ENCODE measurements around the gene ZNF580.
A peak's percentile ranks its signal among the peaks of the same experiment; 100 is the strongest.

ZNF580 gene

GRCh38 chr19:55646889-55647731 is 6.3 kb downstream of the ZNF580 start:
- no peak overlapping the region for H4K8ac ChIP-seq (ENCODE audit: low read depth, low read length)
- H3K4me2 ChIP-seq (ENCODE audit: insufficient read depth, low read length, poor library complexity, severe bottlenecking), result peak overlapping the region; percentile 91
- peaks cover 30 to 39% of the 10 kb centered on the region in 2 donors for H3K36me3 ChIP-seq (replicated peaks in 1 of 2; ENCODE audit: control insufficient read depth in 2 of 2, insufficient read depth in 2 of 2, low read length in 2 of 2)
- no peaks in the 10 kb centered on the region for H3K9me3 ChIP-seq (replicated peaks in 1 of 2; ENCODE audit: control insufficient read depth in 2 of 2, insufficient read depth in 1 of 2, low read depth in 1 of 2, low read length in 2 of 2)
- no peak overlapping the region for H3K14ac ChIP-seq (ENCODE audit: low read length)
- peak overlapping the region; percentile 86 for H2AK5ac ChIP-seq (ENCODE audit: low read depth, low read length)
- H3K4ac ChIP-seq (ENCODE audit: low read length), result no peak overlapping the region
- H3K23ac ChIP-seq (ENCODE audit: low read depth, low read length, poor library complexity), result no peak overlapping the region
- H2AFZ ChIP-seq (ENCODE audit: low read length), result peak overlapping the region; percentile 100
- H3K4me1 ChIP-seq (ENCODE audit: control insufficient read depth in 2 of 2, insufficient read depth in 1 of 2, low read depth in 1 of 2, low read length in 2 of 2), result peaks cover 20 to 24% of the 10 kb centered on the region in 2 donors
- peak overlapping the region; percentile 44 for H2BK5ac ChIP-seq (ENCODE audit: low read length)
- no peak overlapping the region for H2BK12ac ChIP-seq (ENCODE audit: low read length)
- no peaks in the 10 kb centered on the region for H3K27me3 ChIP-seq (ENCODE audit: control insufficient read depth in 3 of 3, insufficient read depth in 3 of 3, low read depth in 1 of 3, low read length in 3 of 3)
- DNase-seq (ENCODE audit: low spot score), result no peak
- H3K18ac ChIP-seq (ENCODE audit: low read length), result peak overlapping the region; percentile 100
- peak overlapping the region; percentile 81 for H3K9ac ChIP-seq (ENCODE audit: low read depth, low read length, poor library complexity)
- no CpG with 5 or more reads among the region's 14 CpGs for WGBS, 2 donors (ENCODE audit: extremely low coverage in 2 of 2, insufficient read length in 2 of 2, insufficient replicate concordance in 1 of 2)
- peak overlapping the region; percentile 41 for H3K27ac ChIP-seq (replicated peaks; ENCODE audit: low read length)
- no peak overlapping the region for H4K91ac ChIP-seq (ENCODE audit: low read depth, low read length, poor library complexity)
- H2BK15ac ChIP-seq (ENCODE audit: low read length), result no peak overlapping the region
- peaks cover 34% of the 10 kb centered on the region for H3K79me1 ChIP-seq (ENCODE audit: low read depth, low read length)
- no peak overlapping the region for H2BK120ac ChIP-seq (ENCODE audit: low read depth, low read length)
- peak overlapping the region; percentile 90 for H3K4me3 ChIP-seq (ENCODE audit: low read length in 2 of 2)

GRCh38 chr19:55647732-55648584 is 7.2 kb downstream of the ZNF580 start, which contains the start of gene CCDC106:
TSS of gene CCDC106 (plus strand) at chr19:55648212. CDS start at chr19:55649047, 835 bp downstream.
- peak within 1 kb of the TSS; percentile 94 for H2BK12ac ChIP-seq (ENCODE audit: low read length)
- peak within 1 kb of the TSS; percentile 93 for H3K4ac ChIP-seq (ENCODE audit: low read length)
- H2BK120ac ChIP-seq (ENCODE audit: low read depth, low read length), result peak within 1 kb of the TSS; percentile 87
- H4K91ac ChIP-seq (ENCODE audit: low read depth, low read length, poor library complexity), result no peak within 1 kb of the TSS
- peaks cover 27% of the 10 kb centered on the region for H3K79me1 ChIP-seq (ENCODE audit: low read depth, low read length)
- H3K27me3 ChIP-seq (ENCODE audit: control insufficient read depth in 3 of 3, insufficient read depth in 3 of 3, low read depth in 1 of 3, low read length in 3 of 3), result no peaks in the 10 kb centered on the region
- peak within 1 kb of the TSS; percentile 44 for H2BK5ac ChIP-seq (ENCODE audit: low read length)
- peak within 1 kb of the TSS; percentile 97 for H3K14ac ChIP-seq (ENCODE audit: low read length)
- peak within 1 kb of the TSS; percentile 75 for H3K27ac ChIP-seq (replicated peaks; ENCODE audit: low read length)
- no CpG with 5 or more reads among the region's 87 CpGs for WGBS, 2 donors (ENCODE audit: extremely low coverage in 2 of 2, insufficient read length in 2 of 2, insufficient replicate concordance in 1 of 2)
- no peaks in the 10 kb centered on the region for H3K9me3 ChIP-seq (replicated peaks in 1 of 2; ENCODE audit: control insufficient read depth in 2 of 2, insufficient read depth in 1 of 2, low read depth in 1 of 2, low read length in 2 of 2)
- peaks cover 29 to 43% of the 10 kb centered on the region in 2 donors for H3K36me3 ChIP-seq (replicated peaks in 1 of 2; ENCODE audit: control insufficient read depth in 2 of 2, insufficient read depth in 2 of 2, low read length in 2 of 2)
- peak within 1 kb of the TSS; percentile 91 for H3K23ac ChIP-seq (ENCODE audit: low read depth, low read length, poor library complexity)
- peak within 1 kb of the TSS; percentile 91 for H3K4me2 ChIP-seq (ENCODE audit: insufficient read depth, low read length, poor library complexity, severe bottlenecking)
- peak within 1 kb of the TSS; percentile 92 for H2BK15ac ChIP-seq (ENCODE audit: low read length)
- H3K4me1 ChIP-seq (ENCODE audit: control insufficient read depth in 2 of 2, insufficient read depth in 1 of 2, low read depth in 1 of 2, low read length in 2 of 2), result peaks cover 16 to 20% of the 10 kb centered on the region in 2 donors
- peak within 1 kb of the TSS; percentile 99 for H2AK5ac ChIP-seq (ENCODE audit: low read depth, low read length)
- peak within 1 kb of the TSS; percentile 90 for H3K4me3 ChIP-seq (ENCODE audit: low read length in 2 of 2)
- H3K9ac ChIP-seq (ENCODE audit: low read depth, low read length, poor library complexity), result peak within 1 kb of the TSS; percentile 99
- H2AFZ ChIP-seq (ENCODE audit: low read length), result peak within 1 kb of the TSS; percentile 100
- H3K18ac ChIP-seq (ENCODE audit: low read length), result peak within 1 kb of the TSS; percentile 100
- H4K8ac ChIP-seq (ENCODE audit: low read depth, low read length), result peak within 1 kb of the TSS; percentile 98
- peak; percentile 71 for DNase-seq (ENCODE audit: low spot score)

GRCh38 chr19:55648585-55649267 is 7.9 kb downstream of the ZNF580 start:
- no CpG with 5 or more reads among the region's 25 CpGs for WGBS, 2 donors (ENCODE audit: extremely low coverage in 2 of 2, insufficient read length in 2 of 2, insufficient replicate concordance in 1 of 2)
- no peaks in the 10 kb centered on the region for H3K27me3 ChIP-seq (ENCODE audit: control insufficient read depth in 3 of 3, insufficient read depth in 3 of 3, low read depth in 1 of 3, low read length in 3 of 3)
- H4K8ac ChIP-seq (ENCODE audit: low read depth, low read length), result peak overlapping the region; percentile 98

More at GRCh38 chr19:55648585-55649267, 7.9 kb downstream of the ZNF580 start:
- H3K27ac ChIP-seq (replicated peaks; ENCODE audit: low read length), result peak overlapping the region; percentile 33
- peak overlapping the region; percentile 94 for H2BK12ac ChIP-seq (ENCODE audit: low read length)
- H2AFZ ChIP-seq (ENCODE audit: low read length), result peak overlapping the region; percentile 100
- H2BK15ac ChIP-seq (ENCODE audit: low read length), result peak overlapping the region; percentile 25
- H3K79me1 ChIP-seq (ENCODE audit: low read depth, low read length), result peaks cover 23% of the 10 kb centered on the region
- H3K9ac ChIP-seq (ENCODE audit: low read depth, low read length, poor library complexity), result peak overlapping the region; percentile 99
- H3K4me3 ChIP-seq (ENCODE audit: low read length in 2 of 2), result peak overlapping the region; percentile 90
- H3K14ac ChIP-seq (ENCODE audit: low read length), result peak overlapping the region; percentile 89
- H4K91ac ChIP-seq (ENCODE audit: low read depth, low read length, poor library complexity), result no peak overlapping the region
- H3K18ac ChIP-seq (ENCODE audit: low read length), result peak overlapping the region; percentile 100
- peak overlapping the region; percentile 80 for H3K23ac ChIP-seq (ENCODE audit: low read depth, low read length, poor library complexity)
- peaks cover 28 to 43% of the 10 kb centered on the region in 2 donors for H3K36me3 ChIP-seq (replicated peaks in 1 of 2; ENCODE audit: control insufficient read depth in 2 of 2, insufficient read depth in 2 of 2, low read length in 2 of 2)
- peak overlapping the region; percentile 87 for H2BK120ac ChIP-seq (ENCODE audit: low read depth, low read length)
- no peaks in the 10 kb centered on the region for H3K9me3 ChIP-seq (replicated peaks in 1 of 2; ENCODE audit: control insufficient read depth in 2 of 2, insufficient read depth in 1 of 2, low read depth in 1 of 2, low read length in 2 of 2)
- H2BK5ac ChIP-seq (ENCODE audit: low read length), result peak overlapping the region; percentile 44
- H3K4me1 ChIP-seq (ENCODE audit: control insufficient read depth in 2 of 2, insufficient read depth in 1 of 2, low read depth in 1 of 2, low read length in 2 of 2), result peaks cover 14 to 15% of the 10 kb centered on the region in 2 donors
- H2AK5ac ChIP-seq (ENCODE audit: low read depth, low read length), result peak overlapping the region; percentile 99
- peak overlapping the region; percentile 91 for H3K4me2 ChIP-seq (ENCODE audit: insufficient read depth, low read length, poor library complexity, severe bottlenecking)
- DNase-seq (ENCODE audit: low spot score), result no peak
- peak overlapping the region; percentile 93 for H3K4ac ChIP-seq (ENCODE audit: low read length)
